NCI-H1436 treated with DMSO at 0.1 percent for 48 hours (cell line): ENCODE data around the gene RNF144B.
"Not testable (repeated sequence)": the region's sequence is repeated elsewhere in the genome, so short reads cannot be mapped to it uniquely, and the experiment has no call there.

ENCODE experiments used
- DNase-seq: peaks from one replicate; lab custom pipeline; 2025; lab: John Stamatoyannopoulos, UW

The RNF144B gene

DNA sequence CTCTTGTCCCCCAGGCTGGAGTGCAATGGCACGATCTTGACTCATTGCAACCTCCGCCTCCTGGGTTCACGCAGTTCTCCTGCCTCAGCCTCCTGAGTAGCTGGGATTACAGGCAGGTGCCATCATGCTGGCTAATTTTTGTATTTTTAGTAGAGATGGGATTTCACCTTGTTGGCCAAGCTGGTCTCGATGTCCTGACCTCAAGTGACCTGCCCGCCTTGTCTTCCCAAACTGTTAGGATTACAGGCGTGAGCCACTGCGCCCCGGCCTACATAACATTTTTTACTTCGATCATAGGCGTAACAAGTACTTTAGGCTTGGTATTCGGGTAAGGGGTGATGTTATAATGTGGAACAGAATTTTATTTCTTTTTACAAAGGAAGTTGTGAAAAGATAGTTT lies 22.5 kb downstream of the RNF144B start:
- DNase-seq = not testable (repeated sequence)

DNA sequence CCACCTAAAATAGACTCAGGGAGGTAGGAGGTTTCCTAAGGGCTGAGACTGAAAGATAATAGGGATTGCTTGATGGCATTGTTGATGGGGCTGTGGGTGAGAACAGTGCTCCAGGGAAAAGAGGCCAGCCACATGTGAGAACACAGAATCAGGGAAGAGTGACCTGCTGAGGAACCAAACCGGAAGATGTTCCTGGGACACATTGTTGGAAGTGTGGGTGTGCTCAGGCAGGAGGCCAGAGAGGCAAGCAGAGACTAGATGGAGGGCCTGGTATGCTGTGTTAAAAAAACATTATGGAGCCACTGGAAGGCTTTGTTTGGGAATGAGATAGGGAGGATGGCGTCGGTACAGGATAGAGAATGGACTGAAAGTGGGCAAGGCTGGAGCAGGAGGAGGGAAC lies 23.3 kb downstream of the RNF144B start:
- no peak for DNase-seq

DNA sequence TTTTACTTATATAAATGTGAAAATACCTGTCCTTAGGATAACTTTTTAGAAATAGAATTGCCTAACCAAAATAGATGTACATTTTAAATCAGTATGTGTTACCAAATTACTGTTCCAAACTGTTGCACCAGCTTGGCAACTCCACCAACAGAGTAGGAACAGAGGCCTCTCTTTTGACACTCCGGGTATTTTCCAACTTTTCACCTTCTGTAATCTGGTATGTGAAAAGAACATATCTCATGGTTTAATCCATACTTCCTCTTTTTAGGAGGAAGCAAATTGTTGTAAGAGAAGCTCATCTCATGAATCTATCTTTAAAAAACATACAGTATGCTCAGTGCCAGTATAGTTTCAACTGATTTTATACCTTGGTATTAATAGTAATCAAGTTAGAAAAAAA lies 24.9 kb downstream of the RNF144B start:
- DNase-seq = no peak

DNA sequence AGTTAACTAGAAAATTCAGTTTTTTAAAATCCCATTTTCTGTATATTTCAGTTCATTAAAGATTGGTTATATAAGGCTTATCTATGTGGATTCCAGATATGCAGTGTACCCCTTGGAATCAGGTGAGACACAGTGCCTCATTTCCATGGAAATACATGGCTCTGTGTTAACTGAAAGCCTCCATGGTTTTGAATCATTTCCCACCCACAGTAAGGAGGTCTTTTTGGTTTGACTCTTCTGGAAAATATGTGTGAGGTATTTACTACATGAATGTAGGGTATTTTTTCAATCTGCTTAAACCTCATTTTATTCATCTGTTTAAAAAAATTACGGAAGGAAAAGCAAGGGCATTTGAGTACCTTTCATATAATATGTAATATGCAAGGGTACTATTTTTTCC lies 25.5 kb downstream of the RNF144B start:
- no peak for DNase-seq

DNA sequence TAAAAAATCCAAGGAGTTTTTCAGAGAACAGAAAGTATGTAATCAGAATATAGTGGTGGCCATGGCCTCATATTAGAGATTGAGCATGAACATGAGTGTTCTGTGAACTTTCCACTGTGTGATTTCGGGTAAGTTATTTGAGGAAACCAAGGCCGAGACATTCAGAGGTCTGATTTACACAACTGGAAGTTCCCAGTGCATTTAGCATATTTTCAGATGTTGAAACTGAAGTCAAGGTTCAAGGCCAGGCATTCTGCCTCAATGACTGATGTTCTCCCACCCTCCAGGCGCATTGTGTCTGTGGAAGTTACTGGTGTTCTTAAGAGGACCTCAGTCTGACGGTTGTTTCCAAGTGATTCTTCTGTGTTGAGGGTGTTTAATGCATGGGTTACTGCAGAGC lies 26.2 kb downstream of the RNF144B start:
- DNase-seq = no peak

DNA sequence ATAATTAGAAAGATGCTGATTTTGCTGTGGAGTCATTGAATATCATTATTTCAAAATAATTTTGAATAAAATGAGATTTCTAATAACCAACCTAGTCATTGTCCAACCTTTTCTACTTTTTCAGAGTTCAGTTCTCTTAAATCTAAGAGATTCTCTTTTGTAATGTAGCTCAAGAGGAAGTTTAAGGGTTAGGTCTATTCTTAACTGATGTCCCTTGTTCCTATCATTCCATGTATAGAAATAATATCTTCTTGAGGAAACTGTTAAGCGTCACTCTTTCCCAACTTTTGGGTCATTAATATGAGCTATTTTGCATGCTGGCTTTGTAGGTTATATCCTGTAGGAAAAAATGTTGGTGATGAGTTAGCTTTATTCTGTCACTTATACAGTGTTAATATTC lies 27.0 kb downstream of the RNF144B start:
- no peak for DNase-seq

DNA sequence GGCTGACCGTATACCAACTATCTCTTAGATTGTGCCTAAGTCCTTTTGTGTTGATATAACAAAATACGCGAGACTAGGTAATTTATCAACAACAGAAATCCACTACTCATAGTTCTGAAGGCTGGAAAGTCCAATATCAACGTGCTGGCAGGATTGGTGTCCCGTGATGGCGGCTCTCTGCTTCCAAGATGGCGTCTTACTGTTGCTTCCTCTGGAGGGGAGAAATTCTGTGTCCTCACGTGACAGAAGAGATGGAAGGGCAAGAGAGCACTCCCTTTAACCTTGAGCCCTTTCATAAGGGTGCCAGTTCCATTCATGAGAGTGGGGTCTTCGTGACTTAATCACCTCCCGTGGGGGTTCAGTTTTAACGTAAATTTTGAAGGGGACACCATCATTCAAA lies 28.1 kb downstream of the RNF144B start:
- no peak for DNase-seq

DNA sequence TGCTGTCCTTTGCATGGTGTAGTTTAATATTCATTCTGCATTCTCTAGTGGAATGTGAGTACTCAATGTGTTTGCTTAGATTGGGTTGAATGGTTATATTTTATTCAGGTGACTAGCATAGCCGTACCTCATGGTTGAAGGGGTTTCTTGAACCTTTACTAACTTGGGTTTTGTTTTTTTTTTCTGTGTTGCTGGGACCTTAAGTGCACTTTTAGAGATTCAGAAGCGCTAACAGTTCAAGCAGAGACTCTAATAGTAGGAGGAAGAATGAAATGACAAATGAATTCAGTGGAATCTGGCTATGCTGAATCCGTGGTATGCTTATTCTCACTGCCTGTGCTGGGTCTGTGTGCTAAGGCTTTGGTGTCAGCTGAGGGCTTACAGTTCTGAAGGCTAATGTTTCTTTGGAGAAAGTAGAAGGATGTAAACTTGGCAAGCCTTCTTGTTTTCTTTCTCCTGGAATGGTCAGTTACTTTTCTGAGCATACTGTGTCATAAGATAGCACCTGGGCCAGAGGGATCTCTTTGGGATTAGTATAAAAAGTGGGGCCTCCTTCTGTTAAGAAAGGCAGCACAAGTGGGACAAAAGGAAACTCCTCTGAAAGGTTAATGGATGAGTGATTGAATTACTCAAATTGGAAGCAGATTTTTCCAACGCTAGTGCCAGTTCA lies 28.7 kb downstream of the RNF144B start:
- no peak for DNase-seq

DNA sequence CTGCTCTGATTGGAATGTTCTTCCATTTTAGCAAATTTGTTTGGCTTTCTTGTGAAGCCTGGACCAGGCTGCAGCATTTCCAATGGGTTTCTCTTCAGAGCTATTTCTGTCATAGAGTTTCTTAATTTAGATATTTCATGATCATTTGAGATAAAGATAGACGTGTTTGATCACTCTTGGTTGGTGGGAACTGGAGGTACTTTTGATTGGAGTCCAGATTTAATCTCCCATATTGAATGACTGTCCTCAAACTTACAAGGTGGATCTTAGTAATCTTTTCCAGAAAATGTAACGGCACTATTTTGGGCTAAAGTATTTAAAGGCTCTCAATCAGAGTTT lies 29.2 kb downstream of the RNF144B start:
- no peak for DNase-seq

DNA sequence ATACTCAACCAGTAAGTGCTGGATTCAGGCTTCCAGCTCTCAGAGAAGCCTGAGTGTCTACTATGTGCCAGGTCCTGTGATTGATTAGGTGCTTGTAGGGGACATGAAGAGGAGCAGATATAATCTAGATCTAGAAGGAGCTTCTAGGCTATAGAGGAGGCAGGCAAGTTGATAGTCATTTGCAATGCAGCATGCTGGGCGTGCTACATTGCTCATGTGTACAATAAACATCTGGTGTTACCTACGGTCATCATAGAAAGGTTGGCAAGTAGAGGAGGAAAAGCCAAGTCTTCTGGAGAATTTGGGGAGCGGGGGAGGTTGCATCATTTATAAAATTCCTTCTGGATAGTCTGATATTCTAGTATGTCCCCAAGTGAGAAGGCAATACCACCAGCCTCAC lies 33.2 kb downstream of the RNF144B start:
- DNase-seq = no peak

DNA sequence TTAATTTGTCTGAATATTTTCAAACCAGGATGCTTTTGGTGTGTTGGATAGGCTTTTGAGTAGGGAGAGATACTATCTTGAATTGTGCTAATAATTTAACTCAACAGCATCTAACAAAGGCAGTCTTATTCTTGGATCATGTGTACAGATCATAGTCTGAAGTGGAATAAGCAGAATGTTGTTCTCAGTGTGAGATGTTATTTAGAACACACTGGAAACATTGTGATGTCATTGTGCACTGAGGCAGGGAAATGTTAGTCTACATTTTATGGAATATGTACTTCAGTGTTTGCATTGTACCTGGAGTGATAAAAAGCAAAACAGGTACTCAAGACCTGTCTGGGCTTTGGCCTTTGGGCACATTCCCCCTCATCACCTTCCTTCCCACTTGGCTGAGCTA lies 35.0 kb downstream of the RNF144B start:
- DNase-seq = no peak

DNA sequence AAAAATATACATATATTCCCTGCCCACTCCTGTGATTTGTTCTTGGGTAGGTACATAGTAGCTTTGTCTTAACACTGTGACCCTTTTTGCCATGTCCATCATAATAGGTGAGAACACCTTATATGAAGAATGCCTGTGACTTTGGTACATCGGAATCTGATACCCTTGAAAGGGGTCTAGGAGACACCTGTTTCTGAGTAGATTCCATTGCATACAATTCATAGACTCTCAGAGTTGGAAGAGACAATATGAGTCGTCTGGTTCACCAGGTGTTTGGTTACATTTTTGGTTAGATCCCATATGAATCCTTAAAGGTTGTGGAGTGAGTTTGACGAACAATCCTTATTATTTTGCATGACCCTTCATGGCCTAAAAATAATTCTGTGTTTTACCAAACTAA lies 36.3 kb downstream of the RNF144B start:
- DNase-seq = no peak

DNA sequence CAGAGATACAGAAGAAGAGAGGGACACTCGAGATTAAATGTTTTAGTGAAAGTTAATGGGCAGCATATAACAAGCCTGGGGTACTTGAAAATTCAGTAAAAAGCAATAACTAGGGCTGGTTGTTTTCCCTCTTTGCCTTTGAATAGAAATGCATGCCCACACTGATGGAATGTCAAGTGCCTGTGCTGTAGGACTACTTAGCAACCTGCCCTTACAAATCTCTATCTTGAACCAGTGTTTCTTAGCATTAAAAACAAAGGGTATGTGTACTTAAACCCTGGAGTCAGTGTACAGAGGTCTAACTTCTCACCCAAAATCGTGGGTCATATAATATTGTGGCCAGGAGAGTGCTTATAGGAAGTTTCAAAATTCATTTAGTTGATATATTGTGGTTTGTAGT lies 37.1 kb downstream of the RNF144B start:
- DNase-seq = no peak

DNA sequence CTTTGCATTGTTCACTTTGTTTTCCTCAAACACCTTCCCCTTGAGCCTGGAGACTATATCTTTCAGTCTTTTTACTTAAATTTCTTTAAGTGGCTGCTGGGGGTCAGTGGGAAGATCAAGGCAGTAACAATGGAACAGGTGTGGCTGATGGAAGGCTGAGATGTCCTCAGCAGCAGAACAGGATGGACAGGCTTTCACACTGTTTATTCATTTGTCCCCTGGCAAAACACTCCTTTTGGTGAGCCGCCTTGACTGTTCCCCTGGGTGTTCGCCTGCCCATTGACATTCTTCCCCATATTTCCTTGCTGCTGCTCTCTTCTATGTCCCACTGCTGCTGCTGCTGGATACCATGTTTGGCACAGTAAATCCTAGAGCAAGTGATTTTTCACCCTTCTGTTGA lies 38.1 kb downstream of the RNF144B start:
- no peak for DNase-seq

DNA sequence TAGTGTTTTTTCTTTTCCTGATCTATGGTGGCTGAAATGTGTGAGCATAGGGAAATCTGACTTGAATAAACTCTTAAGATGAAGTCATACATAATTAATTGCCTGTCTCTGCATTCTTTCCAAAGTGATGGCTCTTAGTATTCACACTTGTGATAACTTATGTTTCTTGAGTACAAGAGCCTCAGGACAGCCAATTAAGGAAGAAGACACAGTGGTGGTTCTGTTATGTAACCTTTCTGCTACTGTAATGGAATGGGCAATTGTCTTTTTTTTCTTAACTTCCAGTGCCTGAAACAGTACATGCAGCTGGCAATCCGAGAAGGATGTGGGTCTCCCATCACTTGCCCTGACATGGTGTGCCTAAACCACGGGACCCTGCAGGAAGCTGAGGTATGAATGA lies 40.1 kb downstream of the RNF144B start:
- no peak for DNase-seq

DNA sequence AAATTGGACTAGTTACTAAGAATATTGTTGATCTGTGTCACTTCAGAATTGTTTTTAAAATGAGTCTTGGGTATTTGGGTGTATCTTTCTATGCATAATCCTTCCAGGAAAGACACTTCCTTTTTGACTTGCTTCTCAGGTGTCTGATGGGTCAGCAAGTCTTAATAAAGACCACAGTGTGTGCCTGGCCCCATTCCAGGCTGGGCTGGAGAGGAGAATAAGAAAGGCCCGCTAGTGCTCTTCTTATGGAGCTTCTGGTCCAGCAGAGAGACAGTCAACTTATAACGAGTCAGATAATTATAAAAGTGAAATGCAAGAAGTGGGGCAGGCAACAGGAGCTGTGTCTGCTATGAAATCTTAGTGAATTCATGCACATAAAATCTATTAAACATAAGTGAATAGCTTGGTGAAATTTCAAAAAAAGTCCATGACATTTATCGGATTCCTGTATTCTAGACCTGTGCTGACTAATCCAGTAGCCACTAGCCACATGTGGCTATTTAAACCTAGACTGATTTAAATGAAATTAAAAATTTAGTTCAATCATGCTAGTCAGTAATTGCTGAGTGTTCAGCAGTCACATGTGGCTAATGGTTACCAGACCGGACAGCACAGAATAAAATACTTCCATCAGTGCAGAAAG lies 42.6 kb downstream of the RNF144B start:
- no peak for DNase-seq

DNA sequence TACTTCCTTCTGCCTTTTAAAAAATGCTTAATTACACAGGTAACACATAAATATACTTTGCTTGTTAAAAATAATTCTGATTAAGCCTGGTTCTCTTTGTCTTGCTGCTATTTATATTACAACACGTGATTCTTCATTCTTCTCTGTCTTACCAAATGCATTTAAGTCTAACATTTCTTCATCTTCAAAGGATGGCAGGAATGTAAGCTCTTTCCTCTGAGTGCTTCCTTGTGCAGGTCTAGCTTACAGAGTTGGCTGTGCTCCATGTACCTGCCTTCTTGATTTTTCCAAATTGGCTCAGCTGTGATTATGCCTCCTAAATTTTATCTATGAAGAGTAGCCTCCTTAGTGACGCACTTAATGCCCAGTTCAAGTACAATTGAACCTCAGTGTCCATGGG lies 44.4 kb downstream of the RNF144B start:
- DNase-seq = no peak

DNA sequence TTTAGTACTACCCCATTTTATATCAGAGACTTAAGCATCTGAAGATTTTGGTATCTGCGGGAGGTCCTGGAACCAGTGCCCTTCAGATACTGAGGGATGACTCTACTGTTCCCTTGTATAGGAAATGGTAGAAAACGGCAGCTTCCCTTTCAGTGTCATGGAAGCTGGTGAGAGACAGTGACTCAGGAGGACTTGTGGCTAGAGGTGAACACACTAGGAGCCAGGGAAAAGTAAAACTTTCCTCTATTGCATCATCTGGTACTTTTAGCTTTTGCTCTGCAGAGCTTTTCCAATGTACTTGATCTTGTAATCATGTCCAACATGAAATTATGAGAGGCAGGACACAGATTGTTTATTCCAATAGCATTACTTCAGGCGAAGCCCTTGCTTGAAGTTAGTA lies 45.0 kb downstream of the RNF144B start:
- DNase-seq = no peak

DNA sequence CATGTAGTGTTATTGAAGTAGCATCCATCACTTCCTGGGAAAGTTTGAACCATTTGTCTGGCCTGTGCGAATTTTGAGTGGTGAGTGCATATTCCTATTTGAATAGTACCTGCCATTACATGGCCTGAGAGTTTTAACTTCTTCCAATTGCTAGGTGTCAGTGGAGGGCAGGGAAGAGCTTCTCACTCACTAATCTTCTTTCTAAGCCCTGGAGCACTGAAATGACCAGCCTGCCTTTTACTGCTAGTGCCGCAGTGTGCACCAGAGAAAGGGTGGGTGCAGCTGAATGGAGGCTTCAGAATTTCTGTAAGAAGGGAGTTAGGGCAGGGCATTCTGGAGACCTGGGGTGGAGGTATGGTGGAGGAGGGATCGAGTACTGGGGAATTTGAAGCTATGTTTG lies 45.5 kb downstream of the RNF144B start:
- no peak for DNase-seq

DNA sequence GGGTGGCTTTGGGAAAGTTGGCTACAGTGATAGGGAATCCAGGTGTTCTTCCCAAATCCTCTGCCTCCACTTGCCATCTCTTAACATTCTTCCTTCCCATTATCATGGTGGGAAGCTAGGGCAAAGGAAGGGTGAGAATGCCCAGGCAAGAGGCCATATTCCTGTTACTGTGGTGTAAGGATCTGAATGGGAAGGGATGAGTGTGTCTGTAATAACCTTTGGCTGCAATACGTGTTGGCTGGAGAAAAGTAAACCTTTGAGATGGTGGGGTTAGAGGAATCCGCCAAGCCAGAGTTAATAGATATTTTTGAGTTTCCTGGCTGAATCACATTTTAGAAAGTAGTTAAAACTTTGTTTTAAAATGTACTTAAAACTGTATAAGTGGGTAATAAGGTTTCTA lies 45.9 kb downstream of the RNF144B start:
- DNase-seq = no peak

DNA sequence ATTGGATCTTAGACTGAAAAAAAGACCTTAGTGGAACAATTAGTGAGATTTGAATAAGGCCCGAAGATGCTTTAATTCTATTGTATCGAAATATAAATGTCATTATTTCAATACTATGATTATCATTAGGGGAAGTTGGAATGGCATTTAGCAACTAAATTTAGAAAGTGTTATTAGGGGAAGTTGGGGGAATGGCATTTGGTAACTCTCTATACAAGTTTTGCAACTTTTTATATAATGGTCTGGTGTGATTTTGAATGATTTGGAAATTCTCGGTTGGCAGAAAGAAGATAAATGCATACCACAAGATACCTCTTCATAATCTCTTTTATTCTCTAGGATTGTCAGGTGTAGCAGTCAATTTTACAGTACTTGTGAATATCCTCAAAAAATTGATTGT lies 49.2 kb downstream of the RNF144B start:
- DNase-seq = no peak

DNA sequence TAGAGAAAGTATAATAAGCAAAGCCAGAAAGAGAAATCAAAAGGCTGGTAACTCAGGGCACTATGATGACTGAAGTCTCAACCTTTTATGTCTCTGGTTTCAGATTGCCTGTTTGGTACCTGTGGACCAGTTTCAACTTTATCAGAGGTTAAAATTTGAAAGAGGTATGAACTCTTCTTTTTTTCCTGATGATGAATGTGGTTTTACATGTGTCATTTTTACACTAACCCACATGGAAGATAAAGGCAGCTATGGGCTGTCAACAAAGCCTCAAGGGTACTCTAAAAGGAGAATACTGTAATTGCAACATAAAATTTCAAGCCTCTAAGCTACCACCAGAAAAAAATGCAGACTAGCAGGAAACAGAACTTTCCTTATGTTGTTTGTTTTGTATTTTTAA lies 52.4 kb downstream of the RNF144B start:
- no peak for DNase-seq

DNA sequence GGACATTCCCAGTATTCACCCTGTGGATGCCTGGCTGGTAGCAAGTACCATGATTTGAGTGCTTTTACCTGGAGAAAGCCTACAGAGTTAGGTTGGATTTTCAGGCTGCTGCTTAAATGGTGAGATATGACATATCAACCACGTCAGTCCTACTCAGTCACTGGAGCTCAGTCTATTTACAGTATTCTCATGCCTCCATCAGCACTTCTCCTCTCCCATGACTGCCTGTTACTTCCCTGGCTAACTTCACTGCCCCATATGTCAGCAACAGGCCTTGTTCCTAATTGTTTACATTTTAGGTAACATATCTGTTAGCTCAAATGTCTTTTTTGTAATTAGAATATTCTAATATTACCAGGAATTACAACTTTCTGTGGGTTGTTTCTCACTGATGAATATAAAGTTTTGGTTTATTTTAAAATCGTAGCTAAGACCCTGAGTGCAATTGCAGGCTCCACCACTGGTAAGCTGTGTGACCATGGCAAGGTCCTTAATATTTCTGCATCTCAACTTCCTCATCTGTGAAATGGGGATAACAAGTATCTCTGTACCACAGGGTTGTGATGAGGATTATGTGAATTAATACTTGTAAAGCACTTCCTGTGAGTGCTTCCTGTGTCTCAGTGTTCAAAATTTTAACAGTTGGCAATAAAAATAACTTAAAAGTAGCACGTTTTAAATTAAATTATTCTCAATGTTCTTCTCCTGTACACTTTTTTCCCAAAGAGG lies 54.3 kb downstream of the RNF144B start:
- no peak for DNase-seq

DNA sequence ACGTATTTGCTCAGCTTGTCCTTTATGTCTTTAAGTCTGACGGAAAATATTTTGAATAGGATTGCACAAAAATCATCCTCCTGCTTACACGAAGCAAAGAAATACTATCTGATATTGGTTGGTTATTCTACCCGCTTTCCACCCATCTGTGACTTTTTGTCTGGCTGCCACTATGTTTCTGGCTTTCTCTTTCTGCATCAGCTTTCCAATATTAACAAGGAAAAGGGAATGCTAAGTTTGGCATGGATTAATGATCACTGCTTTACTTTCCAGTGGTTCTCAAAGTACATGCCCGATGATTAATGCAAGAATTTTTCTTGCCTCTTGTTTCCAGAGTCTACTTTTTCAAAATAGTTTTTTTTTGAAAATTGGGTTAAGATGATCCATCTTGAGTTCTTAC lies 57.0 kb downstream of the RNF144B start:
- DNase-seq = no peak
